IMR-90 (cell line): ENCODE measurements around the gene PXDC1. TPM values are rescaled to one million over a fixed set of nuclear protein-coding genes. Genes with fewer than 3 reads are reported as not detected.

Source experiments
- ATAC-seq: fragments of 200-7000 bp; cut with Tn5 transposase; 2 replicates; pipeline ENCODE4 v1.9.1; 2020; ENCODE audit warnings: low read depth, mild to moderate bottlenecking, moderate library complexity
- BruUV-seq: library from RNA; stranded (reverse); fragments of 400-500 nt; replicated peaks from 2 replicates; lab custom pipeline; 2021; lab: Mats Ljungman, UMichigan
- CTCF ChIA-PET: fragments of 300-600 bp; formaldehyde crosslinking; extraction: SDS; loops from one replicate; lab custom pipeline; 2021; ENCODE audit warnings: antibody characterized with exemption; lab: Yijun Ruan, JAX
- POLR2A ChIA-PET: fragments of 300-600 bp; sonication (Branson Sonifier 250); formaldehyde crosslinking; loops from one replicate; lab custom pipeline; 2022; ENCODE audit warnings: antibody characterized with exemption; ENCODE audit not compliant: unreplicated experiment; lab: Charles Lee
- DNase-seq: peaks from one replicate; pipeline ENCODE4 v3.0.0; 2013
- H2AFZ ChIP-seq: replicated peaks from 2 replicates; pipeline ENCODE3; 2013; ENCODE audit warnings: low read length, mild to moderate bottlenecking; ENCODE audit not compliant: poor library complexity
- H2AK5ac ChIP-seq: 2 replicates; pipeline ENCODE4 v1.6.1; 2013; ENCODE audit warnings: low read depth, low read length, inconsistent platforms
- H2AK9ac ChIP-seq: replicated peaks from 2 replicates; pipeline ENCODE3; 2013; ENCODE audit warnings: mild to moderate bottlenecking, low read depth, low read length, moderate library complexity; ENCODE audit not compliant: poor library complexity
- H2BK120ac ChIP-seq: 2 replicates; pipeline ENCODE4 v1.6.1; 2013; ENCODE audit warnings: low read depth, low read length, inconsistent platforms
- H2BK15ac ChIP-seq: 3 replicates; pipeline ENCODE4 v1.6.1; 2013; ENCODE audit warnings: low read depth, low read length, inconsistent platforms
- H2BK20ac ChIP-seq: 2 replicates; pipeline ENCODE4 v1.6.1; 2013; ENCODE audit warnings: low read depth, mild to moderate bottlenecking, inconsistent platforms, low read length, moderate library complexity
- H2BK5ac ChIP-seq: 2 replicates; pipeline ENCODE4 v1.6.1; 2013; ENCODE audit warnings: mild to moderate bottlenecking, low read depth, low read length, inconsistent platforms; ENCODE audit not compliant: poor library complexity, severe bottlenecking
- H3K14ac ChIP-seq: replicated peaks from 2 replicates; pipeline ENCODE4 v1.6.1; 2013; ENCODE audit warnings: low read depth, low read length, inconsistent platforms
- H3K18ac ChIP-seq: 2 replicates; pipeline ENCODE4 v1.6.1; 2013; ENCODE audit warnings: low read depth, low read length, control low read depth
- H3K23ac ChIP-seq: 2 replicates; pipeline ENCODE4 v1.6.1; 2013; ENCODE audit warnings: low read depth, low read length, inconsistent platforms
- H3K27ac ChIP-seq: 2 replicates; pipeline ENCODE4 v1.5.1; 2013; ENCODE audit warnings: mild to moderate bottlenecking, control low read depth, low read length; ENCODE audit not compliant: insufficient read depth
- H3K27me3 ChIP-seq: 2 replicates; pipeline ENCODE4 v1.6.1; 2013; ENCODE audit warnings: low read length; ENCODE audit not compliant: control insufficient read depth, insufficient read depth
- H3K36me3 ChIP-seq: 2 replicates; pipeline ENCODE4 v1.6.1; 2013; ENCODE audit warnings: low read length, mixed read lengths; ENCODE audit not compliant: control insufficient read depth, insufficient read depth
- H3K4ac ChIP-seq: 2 replicates; pipeline ENCODE4 v1.6.1; 2013; ENCODE audit warnings: low read depth, low read length, inconsistent platforms
- H3K4me1 ChIP-seq: 2 replicates; pipeline ENCODE4 v1.6.1; 2013; ENCODE audit warnings: low read length, mixed read lengths; ENCODE audit not compliant: control insufficient read depth, insufficient read depth
- H3K4me2 ChIP-seq: 2 replicates; pipeline ENCODE4 v1.6.1; 2013; ENCODE audit warnings: low read depth, mild to moderate bottlenecking, control low read depth, low read length, moderate library complexity
- H3K4me3 ChIP-seq: 2 replicates; pipeline ENCODE4 v1.5.1; 2013; ENCODE audit warnings: low read depth, mild to moderate bottlenecking, control low read depth, low read length, moderate library complexity; ENCODE audit not compliant: insufficient read depth
- H3K56ac ChIP-seq: 2 replicates; pipeline ENCODE4 v1.6.1; 2013; ENCODE audit warnings: low read length, inconsistent platforms; ENCODE audit not compliant: insufficient read depth; ENCODE audit errors: extremely low read depth
- H3K79me1 ChIP-seq, 2 experiments: 2 replicates each; pipeline ENCODE4 v1.6.1; 2013; ENCODE audit warnings: low read length in 2 of 2, inconsistent platforms in 1 of 2, low read depth in 1 of 2
- H3K9ac ChIP-seq: 2 replicates; pipeline ENCODE4 v1.6.1; 2013; ENCODE audit warnings: low read depth, low read length, control low read depth
- H3K9me1 ChIP-seq: 2 replicates; pipeline ENCODE4 v1.6.1; 2013; ENCODE audit warnings: low read length, inconsistent platforms; ENCODE audit not compliant: insufficient read depth
- H3K9me3 ChIP-seq: 2 replicates; pipeline ENCODE4 v1.6.1; 2013; ENCODE audit warnings: low read length; ENCODE audit not compliant: control insufficient read depth, insufficient read depth
- H4K20me1 ChIP-seq: 2 replicates; pipeline ENCODE4 v1.6.1; 2013; ENCODE audit warnings: low read length, inconsistent platforms; ENCODE audit not compliant: insufficient read depth
- H4K5ac ChIP-seq: 2 replicates; pipeline ENCODE4 v1.6.1; 2013; ENCODE audit warnings: mild to moderate bottlenecking, low read depth, low read length, control low read depth
- H4K8ac ChIP-seq, 2 experiments: 2 replicates each; pipeline ENCODE4 v1.6.1; 2013; ENCODE audit warnings: low read depth in 2 of 2, low read length in 2 of 2, control low read depth in 1 of 2, inconsistent platforms in 1 of 2
- H4K91ac ChIP-seq: 2 replicates; pipeline ENCODE4 v1.6.1; 2013; ENCODE audit warnings: low read depth, low read length, inconsistent platforms; ENCODE audit not compliant: insufficient read depth
- BHLHE40 ChIP-seq: fragments of 150-350 bp; IDR thresholded peaks from 2 replicates; pipeline ENCODE4 v1.6.1; 2016; ENCODE audit warnings: mild to moderate bottlenecking, low read depth, low read length
- FOS ChIP-seq: fragments of 150-350 bp; IDR thresholded peaks from 2 replicates; pipeline ENCODE4 v1.6.1; 2016; ENCODE audit warnings: low read depth, low read length
- MAFK ChIP-seq: IDR thresholded peaks from 2 replicates; pipeline ENCODE4 v1.6.1; 2012; ENCODE audit warnings: low read depth, low read length, improper control_type of control experiment
- MAZ ChIP-seq: IDR thresholded peaks from 2 replicates; pipeline ENCODE4 v1.6.1; 2012; ENCODE audit warnings: low read depth, mild to moderate bottlenecking, low read length, improper control_type of control experiment, moderate library complexity, borderline replicate concordance
- MXI1 ChIP-seq: IDR thresholded peaks from 2 replicates; pipeline ENCODE4 v1.6.1; 2012; ENCODE audit warnings: low read depth, mild to moderate bottlenecking, low read length, moderate library complexity, borderline replicate concordance
- POLR2A ChIP-seq: IDR thresholded peaks from 2 replicates; pipeline ENCODE4 v1.6.1; 2012; ENCODE audit warnings: mild to moderate bottlenecking, low read depth, low read length
- RAD21 ChIP-seq: IDR thresholded peaks from 2 replicates; pipeline ENCODE4 v1.6.1; 2012; ENCODE audit warnings: low read length, improper control_type of control experiment
- SMC3 ChIP-seq: fragments of 150-350 bp; IDR thresholded peaks from 2 replicates; pipeline ENCODE4 v1.6.1; 2016; ENCODE audit warnings: low read depth, mild to moderate bottlenecking, antibody characterized with exemption, low read length, moderate library complexity
- WGBS, 2 experiments: methylation state at CpG; one replicate each; pipeline versions ENCODE4 v1.1.5 to v1.1.7; 2013; ENCODE audit warnings: missing lambda C conversion rate in 2 of 2; ENCODE audit not compliant: insufficient read length in 1 of 2; ENCODE audit errors: extremely low coverage in 2 of 2; 5-methylcytosine and 5-hydroxymethylcytosine counted together
- dilution Hi-C: fragments of 300-500 bp; cut with HindIII; formaldehyde crosslinking; loops from one replicate; pipeline ENCODE4 v1.14.3; 2018; ENCODE audit warnings: low sequenced_read_pairs; ENCODE audit not compliant: unreplicated experiment
- in situ Hi-C: fragments of 300-500 bp; cut with MboI; formaldehyde crosslinking; loops from 3 replicates; pipeline ENCODE4 v1.14.3; 2019; ENCODE audit warnings: low sequenced_read_pairs, inconsistent platforms, mixed read lengths
- intact Hi-C: fragments of 100-400 bp; cut with micrococcal nuclease; formaldehyde crosslinking; loops from 2 replicates; pipeline ENCODE4 v1.10.0; 2022
- polyA plus RNA-seq, 3 experiments: library from polyadenylated mRNA; depleted of rRNA; stranded (reverse); fragments of >200 nt; gene quantifications; 2 replicates each; pipeline ENCODE4 v1.2.3, GENCODE V29; 2012; ENCODE audit warnings: low replicate concordance in 1 of 3
- total RNA-seq: library from RNA; depleted of rRNA; stranded (reverse); fragments of >200 nt; gene quantifications from 2 replicates; pipeline ENCODE4 v1.2.3, GENCODE V29; 2012
- TF ChIP-seq, protein P1 (sequence below): fragments of 150-350 bp; IDR thresholded peaks from 2 replicates; pipeline ENCODE4 v1.6.1; 2017; ENCODE audit warnings: mild to moderate bottlenecking, antibody characterized with exemption, low read length, low read depth
- TF ChIP-seq, protein P2 (sequence below): conservative IDR thresholded peaks from 2 replicates; pipeline ENCODE4 v1.5.1; 2012; ENCODE audit warnings: mild to moderate bottlenecking, low read depth, low read length, improper control_type of control experiment
- TF ChIP-seq, protein P3 (sequence below): fragments of 150-350 bp; IDR thresholded peaks from 2 replicates; pipeline ENCODE4 v1.6.1; 2016; ENCODE audit warnings: low read depth, mild to moderate bottlenecking, low read length, moderate library complexity, borderline replicate concordance

The PXDC1 gene
- total and polyA plus RNA-seq, 2 of the 4 experiments (the other 2 are of a cell fraction), result 63.3 to 72.2 TPM

DNA sequence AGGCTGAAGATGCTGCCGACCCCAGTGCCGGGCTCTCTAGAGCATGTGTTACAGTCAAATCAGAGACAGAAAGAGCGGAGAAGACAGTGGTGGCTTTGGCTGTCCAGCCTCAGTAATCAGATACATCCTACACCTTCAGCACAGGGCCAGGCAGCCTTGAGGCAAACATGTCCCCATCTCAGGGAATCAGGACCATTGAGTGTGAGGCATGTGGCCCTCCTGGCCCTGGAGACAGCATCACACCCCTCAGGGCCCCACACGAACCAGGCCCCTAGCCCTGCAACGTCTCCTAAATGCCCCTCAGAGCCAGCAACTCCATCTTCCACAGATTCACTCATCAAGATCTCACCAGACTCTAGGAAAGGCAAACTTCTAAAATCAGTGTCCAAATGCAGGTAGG is 24.5 kb downstream of the PXDC1 start:
- H3K4me3 ChIP-seq, result no peak overlapping the region
- no peak overlapping the region for H2BK20ac ChIP-seq
- H4K8ac ChIP-seq, result no peak overlapping the region
- intact Hi-C loops (no loop called here), in situ Hi-C loops (loop anchor here (25.0 kb wide), 1 partner anchor 590 kb away; no protein-coding TSS in a partner anchor), dilution Hi-C loops (no loop called here)
- H4K20me1 ChIP-seq, result peaks cover 97% of the 10 kb centered on the region
- no peak overlapping the region for H3K23ac ChIP-seq
- H2AK5ac ChIP-seq, result no peak overlapping the region
- DNase-seq (no peak), ATAC-seq (no peak)
- no peaks in the 10 kb centered on the region for H3K27me3 ChIP-seq
- H2AFZ ChIP-seq, result no peak overlapping the region
- 94% methylated on average over 3 of the region's 5 CpGs; no CpG with 5 or more reads in 1 of the 2 experiments for WGBS, 2 experiments
- no peak overlapping the region for H3K9ac ChIP-seq
- POLR2A ChIA-PET, result no interaction called here
- H3K9me1 ChIP-seq, result peaks cover 24% of the 10 kb centered on the region
- H3K36me3 ChIP-seq, result peaks cover 68% of the 10 kb centered on the region
- BruUV-seq, result no TSS peak
- no peak overlapping the region for H3K14ac ChIP-seq
- no peak overlapping the region for H3K4me2 ChIP-seq
- TF ChIP-seq, protein P1, sequence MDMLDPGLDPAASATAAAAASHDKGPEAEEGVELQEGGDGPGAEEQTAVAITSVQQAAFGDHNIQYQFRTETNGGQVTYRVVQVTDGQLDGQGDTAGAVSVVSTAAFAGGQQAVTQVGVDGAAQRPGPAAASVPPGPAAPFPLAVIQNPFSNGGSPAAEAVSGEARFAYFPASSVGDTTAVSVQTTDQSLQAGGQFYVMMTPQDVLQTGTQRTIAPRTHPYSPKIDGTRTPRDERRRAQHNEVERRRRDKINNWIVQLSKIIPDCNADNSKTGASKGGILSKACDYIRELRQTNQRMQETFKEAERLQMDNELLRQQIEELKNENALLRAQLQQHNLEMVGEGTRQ, result no peak
- TF ChIP-seq MAFK (no peak), RAD21 (no peak), POLR2A (no peak), MXI1 (no peak), MAZ (no peak), FOS (no peak), SMC3 (no peak), BHLHE40 (no peak)
- TF ChIP-seq, protein P2, sequence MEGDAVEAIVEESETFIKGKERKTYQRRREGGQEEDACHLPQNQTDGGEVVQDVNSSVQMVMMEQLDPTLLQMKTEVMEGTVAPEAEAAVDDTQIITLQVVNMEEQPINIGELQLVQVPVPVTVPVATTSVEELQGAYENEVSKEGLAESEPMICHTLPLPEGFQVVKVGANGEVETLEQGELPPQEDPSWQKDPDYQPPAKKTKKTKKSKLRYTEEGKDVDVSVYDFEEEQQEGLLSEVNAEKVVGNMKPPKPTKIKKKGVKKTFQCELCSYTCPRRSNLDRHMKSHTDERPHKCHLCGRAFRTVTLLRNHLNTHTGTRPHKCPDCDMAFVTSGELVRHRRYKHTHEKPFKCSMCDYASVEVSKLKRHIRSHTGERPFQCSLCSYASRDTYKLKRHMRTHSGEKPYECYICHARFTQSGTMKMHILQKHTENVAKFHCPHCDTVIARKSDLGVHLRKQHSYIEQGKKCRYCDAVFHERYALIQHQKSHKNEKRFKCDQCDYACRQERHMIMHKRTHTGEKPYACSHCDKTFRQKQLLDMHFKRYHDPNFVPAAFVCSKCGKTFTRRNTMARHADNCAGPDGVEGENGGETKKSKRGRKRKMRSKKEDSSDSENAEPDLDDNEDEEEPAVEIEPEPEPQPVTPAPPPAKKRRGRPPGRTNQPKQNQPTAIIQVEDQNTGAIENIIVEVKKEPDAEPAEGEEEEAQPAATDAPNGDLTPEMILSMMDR, result no peak
- TF ChIP-seq, protein P3, sequence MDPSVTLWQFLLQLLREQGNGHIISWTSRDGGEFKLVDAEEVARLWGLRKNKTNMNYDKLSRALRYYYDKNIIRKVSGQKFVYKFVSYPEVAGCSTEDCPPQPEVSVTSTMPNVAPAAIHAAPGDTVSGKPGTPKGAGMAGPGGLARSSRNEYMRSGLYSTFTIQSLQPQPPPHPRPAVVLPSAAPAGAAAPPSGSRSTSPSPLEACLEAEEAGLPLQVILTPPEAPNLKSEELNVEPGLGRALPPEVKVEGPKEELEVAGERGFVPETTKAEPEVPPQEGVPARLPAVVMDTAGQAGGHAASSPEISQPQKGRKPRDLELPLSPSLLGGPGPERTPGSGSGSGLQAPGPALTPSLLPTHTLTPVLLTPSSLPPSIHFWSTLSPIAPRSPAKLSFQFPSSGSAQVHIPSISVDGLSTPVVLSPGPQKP, result no peak
- no peak overlapping the region for H2BK120ac ChIP-seq
- no peak overlapping the region for H2AK9ac ChIP-seq
- no peak overlapping the region for H3K18ac ChIP-seq
- H3K27ac ChIP-seq, result no peak overlapping the region
- CTCF ChIA-PET, result no interaction called here
- H4K5ac ChIP-seq, result no peak overlapping the region
- peaks cover 45 to 93% of the 10 kb centered on the region in 2 experiments for H3K79me1 ChIP-seq
- no peak overlapping the region for H2BK5ac ChIP-seq
- H3K4me1 ChIP-seq, result peaks cover 3% of the 10 kb centered on the region
- no peak overlapping the region for H3K56ac ChIP-seq
- H2BK15ac ChIP-seq, result no peak overlapping the region
- no peaks in the 10 kb centered on the region for H3K9me3 ChIP-seq
- no peak overlapping the region for H4K91ac ChIP-seq
- H3K4ac ChIP-seq, result no peak overlapping the region
